Non-pigmented ciliary epithelial cell (primary cell): Measurements from ENCODE around the gene CALN1.

Experiments used
- DNase-seq: peaks from one replicate; pipeline ENCODE4 v3.0.0-alpha.2; 2010; ENCODE audit warnings: low read depth

The CALN1 gene

DNA sequence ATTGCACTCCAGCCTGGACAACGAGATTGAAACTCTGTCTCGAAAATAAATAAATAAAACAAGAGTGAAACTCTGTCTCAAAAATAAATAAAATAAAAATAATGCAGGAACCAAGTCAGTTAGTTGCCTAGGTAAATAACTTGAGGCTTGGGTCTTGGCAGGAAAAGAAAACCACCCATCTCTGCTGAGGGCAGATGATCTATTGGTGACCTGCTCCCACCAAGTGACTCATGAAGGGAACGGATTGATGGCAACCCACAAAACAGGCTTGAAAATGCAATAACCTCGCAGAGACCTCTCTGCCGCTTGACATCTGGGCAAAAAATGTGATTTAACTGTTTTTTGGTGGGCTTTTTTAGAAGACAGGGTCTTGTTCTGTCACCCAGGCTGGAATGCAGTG lies 86.6 kb downstream of the CALN1 start:
- no peak for DNase-seq

DNA sequence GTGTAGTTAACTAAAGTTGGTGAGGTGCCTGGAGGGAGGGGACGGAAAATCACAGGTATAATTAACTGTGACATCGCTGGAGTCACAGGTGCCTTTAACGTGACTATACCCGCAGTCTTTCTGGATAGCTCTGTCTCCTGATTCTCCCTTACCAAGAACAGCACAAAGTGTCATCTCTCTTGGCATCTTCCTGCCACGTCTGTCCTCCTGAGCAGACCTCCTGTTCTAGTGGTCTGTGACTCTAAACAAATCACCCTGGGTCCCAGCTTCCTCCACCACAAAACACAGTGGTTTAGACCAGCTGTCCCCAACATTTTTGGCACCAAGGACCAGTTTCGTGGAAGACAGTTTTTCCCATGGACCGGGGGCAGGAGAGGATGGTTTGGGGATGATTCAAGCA lies 90.5 kb downstream of the CALN1 start:
- no peak for DNase-seq

DNA sequence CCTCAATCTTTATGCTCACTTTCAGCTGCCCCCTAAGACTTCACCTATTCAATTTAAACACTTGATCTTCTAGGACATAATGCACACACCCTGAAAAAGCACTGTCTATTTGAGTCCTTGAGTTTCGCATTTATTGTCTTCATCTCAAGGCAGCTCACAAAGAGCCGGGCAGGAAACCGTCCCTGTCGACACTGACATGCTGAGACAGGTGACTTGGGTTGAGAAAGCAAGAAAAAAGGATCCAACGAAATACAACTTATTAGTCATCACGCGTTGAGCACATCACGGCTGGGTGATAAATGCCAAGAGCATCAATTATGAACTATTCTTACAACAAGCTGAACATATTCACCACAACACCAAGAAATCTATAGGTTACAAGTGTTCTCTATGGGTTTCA lies 91.1 kb downstream of the CALN1 start:
- no peak for DNase-seq

DNA sequence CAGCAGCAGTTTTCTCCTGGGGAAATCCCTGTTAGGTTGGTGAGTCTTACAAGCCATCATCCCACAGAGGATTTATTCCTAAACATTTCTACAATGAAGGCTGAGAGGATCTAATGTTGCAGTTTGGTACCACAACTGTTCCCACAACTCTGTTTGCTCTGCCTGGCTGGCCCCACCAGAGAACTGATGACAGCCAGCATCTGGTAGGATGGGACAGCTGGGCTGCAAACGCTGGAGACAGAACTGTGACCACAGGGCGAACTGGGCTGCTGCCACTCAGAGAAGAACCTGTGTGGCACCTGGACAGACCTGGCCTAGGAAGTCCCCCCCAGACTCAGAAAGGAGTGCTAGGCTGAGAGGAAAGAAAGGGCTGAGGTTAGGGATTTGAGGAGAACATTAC lies 94.8 kb downstream of the CALN1 start:
- DNase-seq, result no peak

DNA sequence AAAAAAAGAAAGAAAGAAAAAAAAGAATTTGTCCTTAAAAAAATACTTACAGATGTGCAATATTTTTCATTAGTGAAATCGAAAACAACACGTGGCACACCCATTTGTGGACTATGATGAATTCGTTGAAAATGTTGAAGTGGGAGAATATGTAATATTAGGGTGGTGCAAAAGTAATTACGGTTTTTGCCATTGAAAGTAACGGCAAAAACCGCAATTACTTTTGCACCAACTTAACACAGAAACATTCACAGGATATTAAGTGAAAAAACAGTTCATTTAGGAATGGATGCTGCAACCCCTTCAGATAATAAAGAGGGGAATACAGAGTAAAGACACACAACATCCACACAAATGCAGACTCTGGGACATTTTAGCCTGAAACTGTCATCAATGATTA lies 96.0 kb downstream of the CALN1 start:
- no peak for DNase-seq

DNA sequence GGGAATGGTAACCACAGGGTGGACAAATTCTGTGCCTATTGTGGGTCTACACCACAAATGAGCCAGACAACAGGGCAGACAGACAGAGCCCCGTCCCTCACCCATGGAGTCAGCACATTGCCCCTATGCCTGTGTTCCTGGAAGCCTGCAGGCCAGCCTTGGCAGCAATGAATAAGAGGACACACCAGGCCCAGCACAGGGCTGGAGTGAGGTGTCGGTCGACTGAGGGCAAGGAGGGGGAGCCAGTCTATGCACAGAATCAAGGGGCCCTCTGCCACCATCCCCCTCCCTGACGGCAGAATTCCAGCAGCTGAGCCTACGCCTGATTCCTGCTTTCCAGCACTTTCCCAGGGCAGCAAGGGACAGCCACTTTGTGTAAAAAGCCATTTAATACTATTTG lies 98.2 kb downstream of the CALN1 start:
- DNase-seq, result no peak

DNA sequence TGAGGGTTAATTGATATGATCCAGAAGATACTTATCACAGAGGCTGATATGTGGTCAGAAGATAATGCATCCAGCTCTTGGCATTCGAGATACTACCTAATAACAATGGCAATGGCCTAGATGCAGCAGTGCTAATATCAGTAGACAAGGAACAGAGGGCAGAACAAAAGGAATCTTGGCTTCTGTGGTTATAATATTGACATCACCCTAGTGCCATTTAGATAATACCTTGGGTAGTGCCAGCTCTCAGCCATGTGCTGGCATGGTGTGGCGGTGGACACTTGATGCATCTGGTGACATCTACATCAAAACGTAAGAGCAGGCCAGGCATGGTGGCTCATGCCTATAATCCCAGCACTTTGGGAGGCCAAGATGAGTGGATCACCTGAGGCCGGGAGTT lies 101.8 kb downstream of the CALN1 start:
- no peak for DNase-seq

DNA sequence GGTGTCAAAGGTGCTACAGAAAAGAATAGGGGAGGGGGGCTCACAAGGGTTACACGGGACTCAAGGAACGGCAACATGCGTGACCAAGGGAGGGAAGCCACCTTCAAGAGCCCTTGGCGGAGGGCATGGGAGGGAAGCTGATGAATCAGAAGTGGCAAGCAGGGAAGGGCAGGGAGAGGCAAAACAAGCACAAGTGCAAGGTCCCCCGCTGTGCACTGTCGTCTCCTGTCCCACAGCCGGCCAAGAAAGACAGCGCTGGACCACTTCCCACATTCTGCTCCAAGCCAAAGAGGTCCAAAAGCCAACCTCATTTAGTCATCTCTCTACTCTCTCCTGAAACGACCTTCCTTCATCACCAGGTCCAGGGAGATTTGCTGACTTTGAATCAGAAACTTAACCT lies 102.7 kb downstream of the CALN1 start:
- DNase-seq, result no peak

DNA sequence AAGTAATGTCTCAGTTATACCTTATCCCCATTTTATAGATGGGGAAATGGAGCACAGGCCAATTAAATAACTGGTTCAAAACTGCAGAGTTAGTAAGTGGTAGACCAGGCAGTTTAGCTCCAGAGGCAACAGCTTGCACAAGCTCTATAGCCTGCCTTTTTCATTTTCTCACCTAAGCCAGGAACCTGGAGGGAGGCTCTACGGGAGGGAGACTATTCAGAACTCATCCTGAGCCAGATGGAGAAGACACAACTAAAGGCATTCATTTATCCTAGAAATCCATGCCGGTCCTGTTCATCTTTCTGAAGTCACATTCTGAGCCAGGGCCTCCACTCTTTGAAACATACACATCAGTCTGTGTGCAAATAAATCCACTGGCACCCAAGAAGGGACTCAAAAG lies 103.2 kb downstream of the CALN1 start:
- no peak for DNase-seq

DNA sequence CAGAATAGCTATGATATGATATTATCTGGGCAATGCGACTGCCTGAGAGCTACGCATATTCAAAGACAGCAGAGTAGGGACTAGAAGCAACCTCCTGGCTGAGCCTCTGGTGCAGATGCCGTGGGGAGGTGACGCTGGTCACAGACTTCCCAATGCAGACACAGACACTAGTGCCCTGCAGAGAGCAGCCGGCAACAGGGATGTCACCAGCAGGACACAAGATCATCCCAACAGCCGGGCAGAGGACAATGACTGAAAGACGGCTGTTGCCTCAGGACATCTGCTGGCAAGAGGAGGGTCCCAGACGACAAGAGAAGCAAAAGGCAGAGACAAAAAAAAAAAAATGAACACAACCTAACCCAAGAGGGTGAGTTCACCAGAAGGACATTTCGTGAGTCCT lies 104.6 kb downstream of the CALN1 start:
- no peak for DNase-seq

DNA sequence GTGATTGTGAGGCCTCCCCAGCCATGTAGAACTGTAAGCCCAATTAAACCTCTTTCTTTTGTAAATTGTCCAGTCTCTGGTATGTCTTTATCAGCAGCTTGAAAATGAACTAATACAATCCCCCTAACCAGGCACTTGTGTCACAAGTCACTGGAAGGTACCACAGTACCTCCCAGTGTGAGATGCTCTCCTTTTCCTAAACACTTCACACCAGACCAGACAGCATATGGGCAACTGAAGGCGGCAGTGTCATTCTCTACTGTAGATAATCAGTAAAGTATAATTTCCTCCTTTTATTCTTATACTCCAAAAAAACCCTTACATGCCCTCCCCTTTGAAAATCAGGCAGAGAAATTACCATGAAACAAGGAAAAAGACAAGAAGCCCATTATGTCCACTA lies 113.2 kb downstream of the CALN1 start:
- DNase-seq, result no peak

DNA sequence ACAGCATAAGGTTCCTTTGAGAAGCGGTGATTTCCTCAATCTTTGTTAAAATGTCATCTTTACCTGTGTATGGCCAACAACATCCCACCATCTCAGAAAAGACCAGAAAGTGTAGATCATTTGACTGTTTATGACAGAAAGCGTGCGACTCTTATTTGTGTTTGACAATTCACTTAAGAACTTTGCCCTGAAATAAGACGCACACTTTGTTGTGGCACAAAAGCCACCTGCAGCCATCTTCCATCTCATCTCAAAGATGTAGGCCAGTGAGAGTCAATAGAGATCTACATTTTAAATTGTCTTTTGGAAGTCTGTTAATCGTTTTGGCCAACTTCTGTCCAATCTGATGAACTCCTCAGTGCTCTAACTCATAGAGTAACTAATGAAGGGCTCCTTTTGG lies 114.0 kb downstream of the CALN1 start:
- no peak for DNase-seq

DNA sequence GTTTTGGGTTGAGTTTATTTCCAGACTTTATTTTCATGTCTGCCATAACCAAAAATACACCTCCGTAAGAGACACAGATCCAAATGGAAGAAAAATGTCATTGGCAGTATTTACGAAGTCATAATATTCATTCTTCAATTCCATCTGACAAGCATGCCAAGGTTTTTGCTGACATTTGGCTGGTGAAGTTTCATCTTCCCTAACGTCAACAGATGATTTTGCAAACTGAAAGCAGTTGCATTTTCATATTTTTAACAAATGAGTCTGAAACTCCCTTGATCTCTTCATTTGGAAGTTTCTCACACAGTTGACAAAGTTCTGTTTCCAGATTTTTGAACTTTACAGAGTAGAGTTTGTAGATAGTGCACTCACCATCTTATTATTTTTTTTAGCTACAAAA lies 114.5 kb downstream of the CALN1 start:
- DNase-seq, result no peak

DNA sequence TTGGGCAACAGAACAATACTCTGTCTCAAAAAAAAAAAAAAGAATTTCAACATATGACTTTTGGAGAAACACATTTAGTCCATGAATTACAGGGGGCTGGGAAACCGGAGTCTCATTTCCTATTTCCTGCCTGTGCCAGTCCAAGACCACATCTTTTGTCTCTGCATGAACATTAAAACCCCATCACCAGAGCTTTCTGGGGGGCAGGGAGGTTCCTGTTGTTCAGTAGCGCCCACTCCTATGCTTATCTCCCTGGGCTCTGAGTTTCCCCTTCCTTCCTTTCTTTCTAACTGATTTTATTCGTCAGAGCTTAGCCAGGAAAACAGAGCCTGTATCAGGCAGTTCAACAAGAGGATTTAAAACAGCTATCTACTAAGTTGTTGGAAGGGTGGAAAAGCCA lies 119.3 kb downstream of the CALN1 start:
- no peak for DNase-seq

DNA sequence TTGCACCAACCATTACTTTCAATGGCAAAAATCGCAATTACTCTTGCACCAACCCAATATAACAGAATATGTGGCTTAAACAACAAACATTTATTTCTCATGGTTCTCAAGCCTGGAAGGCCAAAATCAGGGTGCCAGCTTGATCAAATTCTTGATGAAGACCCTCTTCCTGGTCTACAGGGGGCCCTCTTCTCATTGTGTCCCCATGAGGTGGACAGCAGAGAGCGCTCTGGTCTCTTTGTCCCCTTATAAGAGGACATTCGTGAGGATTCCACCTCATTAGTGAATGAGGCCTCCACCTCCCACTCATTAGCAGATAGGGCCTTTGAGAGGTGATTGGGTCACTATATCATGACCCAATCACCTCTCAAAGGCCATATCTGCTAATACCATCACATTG lies 120.0 kb downstream of the CALN1 start:
- no peak for DNase-seq

DNA sequence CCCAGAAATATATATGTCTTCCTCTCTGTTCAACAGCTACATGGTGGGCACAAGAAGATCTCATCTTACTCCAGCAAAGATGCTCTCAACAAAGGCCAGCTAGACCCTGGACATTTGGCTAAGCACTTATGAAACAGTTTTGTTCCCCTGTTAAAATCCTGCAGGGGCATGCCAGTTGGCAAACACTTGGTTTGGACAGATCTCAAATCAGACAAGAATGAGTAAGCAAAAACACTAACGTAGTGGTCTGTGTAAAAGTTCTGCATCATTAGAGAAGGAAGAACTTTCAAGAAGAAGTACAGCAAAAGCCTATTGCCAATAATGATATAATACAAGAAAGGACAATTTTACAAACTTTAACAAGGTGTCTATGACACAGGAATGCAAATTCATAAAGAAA lies 125.6 kb downstream of the CALN1 start:
- DNase-seq, result no peak

DNA sequence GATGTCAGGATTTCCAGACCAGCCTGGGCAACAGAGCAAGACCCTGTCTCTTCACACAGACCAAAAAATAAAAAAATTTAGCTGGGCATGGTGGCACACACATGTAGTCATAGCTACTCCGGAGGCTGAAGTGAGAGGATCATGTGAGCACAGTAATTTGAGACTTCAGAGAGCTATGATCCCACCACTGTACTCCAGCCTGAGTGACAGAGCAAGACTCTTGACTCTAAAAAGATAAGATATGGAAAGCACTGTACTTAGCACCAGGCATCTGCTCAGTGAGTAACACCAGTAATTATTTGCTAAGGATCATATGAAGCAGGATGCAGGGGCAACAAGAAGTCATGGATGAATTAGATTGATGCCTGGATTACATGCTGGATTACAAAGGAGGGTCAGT lies 128.8 kb downstream of the CALN1 start:
- DNase-seq, result no peak

DNA sequence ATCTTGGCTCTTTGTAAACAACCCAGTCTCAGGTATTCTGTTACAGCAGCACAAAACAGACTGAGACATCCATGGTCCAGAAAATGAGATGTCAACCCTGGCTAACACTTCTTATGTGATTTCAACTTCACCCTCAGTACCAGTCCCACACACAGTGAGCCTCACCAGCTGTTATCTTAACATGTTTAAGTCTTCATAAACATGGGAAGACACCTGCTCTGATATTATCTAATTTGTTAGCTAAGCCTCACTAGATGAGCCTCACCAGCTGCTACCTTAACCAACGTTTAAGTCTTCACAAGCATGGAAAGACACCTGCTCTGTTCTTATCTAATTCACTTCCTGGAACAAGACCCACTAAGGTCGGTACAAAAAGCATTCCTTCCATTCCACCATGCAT lies 130.8 kb downstream of the CALN1 start:
- no peak for DNase-seq

DNA sequence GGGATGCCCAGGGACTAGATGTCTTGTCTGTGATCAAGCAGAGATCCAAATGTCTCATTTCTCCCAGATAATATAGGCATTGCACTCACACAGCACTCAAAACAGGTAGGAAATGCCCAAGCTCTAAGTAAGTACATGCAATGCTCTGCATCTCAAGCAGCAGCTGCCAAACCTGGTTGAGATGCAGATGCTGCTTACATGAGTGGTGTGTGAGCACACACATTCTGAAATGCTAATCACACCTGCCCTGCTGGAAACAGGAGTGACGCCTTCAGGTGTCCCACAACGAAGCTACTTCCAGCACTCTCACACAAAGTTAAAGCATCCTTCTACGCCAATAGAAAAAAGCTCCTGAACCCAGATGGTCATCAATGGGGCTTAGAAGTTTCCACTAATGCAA lies 132.9 kb downstream of the CALN1 start:
- no peak for DNase-seq

DNA sequence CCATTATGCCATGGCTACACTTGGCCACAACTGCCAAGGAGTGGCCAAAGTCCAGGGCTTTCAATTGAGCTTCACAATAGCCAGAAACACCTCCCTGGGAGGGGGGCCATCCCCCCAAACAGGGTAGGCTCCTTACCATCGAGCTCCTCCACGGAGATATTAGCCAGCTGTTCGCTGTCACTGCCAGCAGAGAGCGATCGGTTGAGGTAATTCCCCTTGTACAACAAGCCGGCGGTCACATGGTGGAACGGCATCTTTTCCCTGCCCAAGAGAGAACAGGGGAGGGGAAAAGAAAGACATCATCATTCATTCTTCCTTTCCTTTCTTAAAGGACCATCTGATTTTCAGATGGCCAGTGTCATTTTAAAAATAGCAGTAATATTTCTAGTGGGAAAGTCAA lies 133.6 kb downstream of the CALN1 start:
- no peak for DNase-seq

DNA sequence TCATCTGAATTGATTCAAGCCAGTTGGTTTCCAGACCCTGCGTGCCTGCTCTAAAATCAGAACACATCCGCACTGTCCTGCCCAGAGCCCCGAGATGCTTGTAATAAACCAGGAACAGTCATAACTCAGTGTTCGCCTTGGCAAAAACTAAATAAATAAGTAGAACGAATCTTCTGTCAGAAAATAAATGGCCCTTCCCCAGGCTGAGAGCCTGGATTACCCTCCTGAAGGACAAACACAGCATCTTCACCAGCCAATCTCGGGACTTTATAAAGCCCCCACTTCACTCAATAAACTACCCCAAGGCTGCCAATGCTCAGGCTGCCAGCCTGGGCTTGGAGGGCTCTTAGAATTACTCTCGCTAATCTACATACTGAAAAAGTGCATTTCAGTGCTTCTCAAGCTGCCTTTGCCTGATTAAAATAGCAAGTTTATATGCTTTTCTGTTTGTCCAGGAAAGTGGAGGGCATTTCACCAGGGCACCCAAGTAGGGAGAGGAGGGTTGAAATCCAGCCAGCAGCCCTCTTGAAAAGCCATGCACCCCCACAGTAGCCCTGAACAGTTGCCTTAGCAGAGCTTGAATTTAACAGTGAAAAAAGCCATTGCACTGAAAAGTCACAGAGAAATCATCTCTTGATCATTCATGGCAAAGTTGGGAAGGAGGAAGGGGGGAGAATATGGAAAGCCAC lies 136.6 kb downstream of the CALN1 start:
- no peak for DNase-seq

DNA sequence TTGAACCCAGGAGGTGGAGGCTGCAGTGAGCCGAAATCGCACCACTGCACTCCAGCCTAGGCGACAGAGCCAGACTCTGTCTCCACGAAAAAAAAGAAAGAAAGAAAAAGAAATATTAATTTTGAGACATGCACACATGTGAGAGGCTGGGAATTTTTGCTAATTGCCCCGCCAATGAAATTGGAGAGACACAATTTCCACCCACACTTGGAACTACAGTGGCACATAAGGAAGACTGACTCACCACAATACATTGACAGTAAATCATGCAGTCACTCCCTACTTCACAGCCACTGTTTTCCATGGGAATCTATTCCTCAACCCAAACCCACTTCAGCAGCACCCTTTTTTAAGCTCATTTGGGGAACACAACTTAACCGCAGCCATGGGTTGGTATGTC lies 139.7 kb downstream of the CALN1 start:
- no peak for DNase-seq

DNA sequence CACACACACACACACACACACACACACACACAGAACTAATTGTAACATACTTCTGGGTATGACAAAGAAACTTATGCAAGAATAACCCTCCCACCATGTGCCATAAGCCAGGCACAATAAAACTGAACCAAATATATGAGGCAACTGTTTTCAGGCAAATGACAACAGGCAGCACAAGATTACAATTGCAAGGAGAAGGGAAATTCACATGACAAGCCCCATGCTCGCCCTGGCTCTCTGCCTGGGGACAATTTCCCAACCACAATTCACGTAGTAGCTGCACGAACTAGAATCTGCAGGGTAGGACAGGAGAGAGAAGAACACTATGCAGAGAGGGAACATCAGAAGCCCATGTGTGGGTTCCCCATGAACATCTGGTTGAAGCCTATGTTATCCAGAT lies 143.3 kb downstream of the CALN1 start:
- no peak for DNase-seq

DNA sequence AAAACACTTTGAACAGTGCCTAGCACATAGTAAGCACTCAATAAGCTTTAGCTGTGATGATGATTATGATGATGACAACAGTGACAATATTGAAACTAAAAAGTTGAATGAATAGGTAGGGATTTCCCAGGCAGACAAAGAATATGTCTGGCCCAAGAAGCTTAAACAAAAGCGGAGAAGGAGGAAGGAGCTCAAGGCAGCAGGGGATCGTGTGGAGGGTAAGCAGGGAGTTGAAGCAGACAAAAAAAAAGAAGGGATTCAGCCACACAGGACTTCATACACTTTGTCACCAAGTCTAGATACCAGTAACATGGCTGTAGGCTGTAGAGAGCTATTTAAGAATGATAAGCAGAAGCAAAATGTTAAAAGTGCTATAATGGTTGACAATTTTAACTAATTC lies 144.0 kb downstream of the CALN1 start:
- DNase-seq, result no peak

DNA sequence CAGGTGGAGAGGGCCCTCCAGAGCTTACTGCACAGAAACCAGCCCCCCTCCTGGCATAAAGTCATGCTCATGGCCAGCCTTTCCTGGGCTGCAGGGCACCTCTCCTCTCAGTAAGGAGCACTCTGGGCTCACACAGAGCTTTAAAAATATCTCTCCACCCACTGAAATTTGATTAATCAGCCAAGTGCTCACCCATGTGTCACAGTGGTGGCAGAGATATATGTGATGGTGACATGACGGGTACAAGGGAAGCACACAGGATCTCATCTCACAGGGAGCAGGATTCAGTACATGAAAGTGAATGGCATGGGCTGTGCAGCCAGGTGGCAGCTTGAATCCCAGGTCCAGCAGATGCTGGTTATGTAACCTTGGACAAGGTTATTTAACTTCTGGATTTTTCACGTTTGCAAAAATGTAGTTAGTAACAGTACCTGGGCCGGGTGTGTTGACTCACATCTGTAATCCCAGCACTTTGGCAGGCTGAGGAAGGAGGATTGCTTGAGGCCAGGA lies 144.8 kb downstream of the CALN1 start:
- no peak for DNase-seq
